IPS DF 6.9 (cell line): ENCODE measurements around the gene SMIM35.
"Not testable (repeated sequence)": the region's sequence is repeated elsewhere in the genome, so short reads cannot be mapped to it uniquely, and the experiment has no call there.

Source experiments
- DNase-seq: peaks from one replicate; pipeline ENCODE4 v3.0.0-alpha.2; 2013; ENCODE audit warnings: low read depth, low spot score
- H3K27ac ChIP-seq: one replicate; pipeline ENCODE4 v1.5.1; 2013; ENCODE audit warnings: low read length, control low read depth
- H3K27me3 ChIP-seq: 2 replicates; pipeline ENCODE4 v1.6.1; 2013; ENCODE audit warnings: mild to moderate bottlenecking, low read length; ENCODE audit not compliant: control insufficient read depth, insufficient read depth
- H3K36me3 ChIP-seq: 2 replicates; pipeline ENCODE4 v1.6.1; 2013; ENCODE audit warnings: low read length; ENCODE audit not compliant: control insufficient read depth, insufficient read depth
- H3K4me1 ChIP-seq: 2 replicates; pipeline ENCODE4 v1.6.1; 2013; ENCODE audit warnings: low read length; ENCODE audit not compliant: control insufficient read depth, insufficient read depth
- H3K4me3 ChIP-seq: 2 replicates; pipeline ENCODE4 v1.5.1; 2013; ENCODE audit warnings: mild to moderate bottlenecking, low read length
- H3K9me3 ChIP-seq: 2 replicates; pipeline ENCODE4 v1.6.1; 2013; ENCODE audit warnings: low read length, inconsistent platforms; ENCODE audit not compliant: control insufficient read depth, insufficient read depth
- WGBS: extraction: QIAGEN DNeasy Blood & Tissue Kit; methylation state at CpG from one replicate; pipeline ENCODE4 v1.1.7; 2013; ENCODE audit warnings: mixed read lengths, missing lambda C conversion rate; ENCODE audit not compliant: insufficient read length, insufficient coverage; 5-methylcytosine and 5-hydroxymethylcytosine counted together

SMIM35 gene

GRCh38 chr11:117983163-117983475, 103.6 kb downstream of the SMIM35 start:
- no peak overlapping the region for H3K4me3 ChIP-seq
- no peak overlapping the region for H3K27ac ChIP-seq
- DNase-seq: no peak
- H3K4me1 ChIP-seq: no peaks in the 10 kb centered on the region
- H3K27me3 ChIP-seq: peaks cover 14% of the 10 kb centered on the region
- H3K36me3 ChIP-seq: no peaks in the 10 kb centered on the region
- H3K9me3 ChIP-seq: no peaks in the 10 kb centered on the region
- no CpG with 5 or more reads among the region's 3 CpGs for WGBS

GRCh38 chr11:117980720-117981119, 106.0 kb downstream of the SMIM35 start:
- H3K9me3 ChIP-seq: no peaks in the 10 kb centered on the region
- no peak for DNase-seq
- no peak overlapping the region for H3K27ac ChIP-seq
- no peak overlapping the region for H3K4me3 ChIP-seq
- no peaks in the 10 kb centered on the region for H3K36me3 ChIP-seq
- no peaks in the 10 kb centered on the region for H3K4me1 ChIP-seq
- no CpG with 5 or more reads among the region's 3 CpGs for WGBS
- no peaks in the 10 kb centered on the region for H3K27me3 ChIP-seq

GRCh38 chr11:117980280-117980679, 106.5 kb downstream of the SMIM35 start:
- no peaks in the 10 kb centered on the region for H3K9me3 ChIP-seq
- H3K36me3 ChIP-seq: no peaks in the 10 kb centered on the region
- DNase-seq: no peak
- no peak overlapping the region for H3K4me3 ChIP-seq
- no peaks in the 10 kb centered on the region for H3K4me1 ChIP-seq
- no peaks in the 10 kb centered on the region for H3K27me3 ChIP-seq
- no peak overlapping the region for H3K27ac ChIP-seq
- WGBS: no CpG with 5 or more reads among the region's 2 CpGs

GRCh38 chr11:117979481-117980211, 107.1 kb downstream of the SMIM35 start:
- H3K4me1 ChIP-seq: no peaks in the 10 kb centered on the region
- no peaks in the 10 kb centered on the region for H3K27me3 ChIP-seq
- WGBS: no CpG with 5 or more reads among the region's 7 CpGs
- no peaks in the 10 kb centered on the region for H3K36me3 ChIP-seq
- no peak overlapping the region for H3K4me3 ChIP-seq
- H3K27ac ChIP-seq: no peak overlapping the region
- H3K9me3 ChIP-seq: no peaks in the 10 kb centered on the region
- DNase-seq: no peak

GRCh38 chr11:117978991-117979390, 107.8 kb downstream of the SMIM35 start:
- no peak overlapping the region for H3K27ac ChIP-seq
- no peak overlapping the region for H3K4me3 ChIP-seq
- no CpG with 5 or more reads among the region's 4 CpGs for WGBS
- H3K36me3 ChIP-seq: no peaks in the 10 kb centered on the region
- no peaks in the 10 kb centered on the region for H3K9me3 ChIP-seq
- H3K4me1 ChIP-seq: no peaks in the 10 kb centered on the region
- DNase-seq: no peak
- no peaks in the 10 kb centered on the region for H3K27me3 ChIP-seq

GRCh38 chr11:117978291-117978910, 108.4 kb downstream of the SMIM35 start:
- H3K27me3 ChIP-seq: not testable (repeated sequence)

GRCh38 chr11:117977612-117978264, 109.0 kb downstream of the SMIM35 start:
- not testable (repeated sequence) for H3K27me3 ChIP-seq, H3K27ac ChIP-seq, H3K9me3 ChIP-seq, H3K4me3 ChIP-seq, H3K4me1 ChIP-seq, H3K36me3 ChIP-seq, DNase-seq
- WGBS: no CpG with 5 or more reads among the region's 23 CpGs

More at GRCh38 chr11:117978291-117978910, 108.4 kb downstream of the SMIM35 start:
- no CpG with 5 or more reads among the region's 36 CpGs for WGBS
- not testable (repeated sequence) for H3K27ac ChIP-seq, H3K9me3 ChIP-seq, H3K4me3 ChIP-seq, H3K4me1 ChIP-seq, DNase-seq, H3K36me3 ChIP-seq

- DNase-seq: no peak
- WGBS: no CpG with 5 or more reads among the region's 5 CpGs
- H3K36me3 ChIP-seq: no peaks in the 10 kb centered on the region
- H3K27me3 ChIP-seq: no peaks in the 10 kb centered on the region
- no peaks in the 10 kb centered on the region for H3K4me1 ChIP-seq
- no peak overlapping the region for H3K4me3 ChIP-seq
- H3K9me3 ChIP-seq: no peaks in the 10 kb centered on the region
- no peak overlapping the region for H3K27ac ChIP-seq
Measured at GRCh38 chr11:117977029-117977428, 109.7 kb downstream of the SMIM35 start.

- Histone ChIP-seq H3K36me3 (no peaks in the 10 kb centered on the region), H3K27ac (no peak overlapping the region), H3K9me3 (no peaks in the 10 kb centered on the region), H3K27me3 (no peaks in the 10 kb centered on the region), H3K4me1 (no peaks in the 10 kb centered on the region), H3K4me3 (no peak overlapping the region)
- DNase-seq: no peak
- WGBS: no CpG with 5 or more reads among the region's 4 CpGs
Measured at GRCh38 chr11:117976445-117976844, 110.3 kb downstream of the SMIM35 start.

- no peaks in the 10 kb centered on the region for H3K27me3 ChIP-seq
- no peaks in the 10 kb centered on the region for H3K36me3 ChIP-seq
- H3K27ac ChIP-seq: no peak overlapping the region
- H3K4me1 ChIP-seq: no peaks in the 10 kb centered on the region
- no peaks in the 10 kb centered on the region for H3K9me3 ChIP-seq
- H3K4me3 ChIP-seq: no peak overlapping the region
- DNase-seq: no peak
- WGBS: no CpG with 5 or more reads among the region's 4 CpGs
Measured at GRCh38 chr11:117973503-117973860, 113.3 kb downstream of the SMIM35 start.
